Stimulated activated CD4-positive, alpha-beta T cell treated with anti-CD3 and anti-CD28 coated beads, Interleukin-12 subunit alpha, Interleukin-12 subunit beta, amount 100 ng/mL, for 48 hours (primary cell): ENCODE results near the gene HIGD2A.

Experiments
- DNase-seq, 3 donors: peaks; one replicate each; pipeline ENCODE4 v3.0.0-alpha.2; 2020; ENCODE audit warnings: low read depth in 2 of 3, low spot score in 1 of 3

The HIGD2A gene

DNA sequence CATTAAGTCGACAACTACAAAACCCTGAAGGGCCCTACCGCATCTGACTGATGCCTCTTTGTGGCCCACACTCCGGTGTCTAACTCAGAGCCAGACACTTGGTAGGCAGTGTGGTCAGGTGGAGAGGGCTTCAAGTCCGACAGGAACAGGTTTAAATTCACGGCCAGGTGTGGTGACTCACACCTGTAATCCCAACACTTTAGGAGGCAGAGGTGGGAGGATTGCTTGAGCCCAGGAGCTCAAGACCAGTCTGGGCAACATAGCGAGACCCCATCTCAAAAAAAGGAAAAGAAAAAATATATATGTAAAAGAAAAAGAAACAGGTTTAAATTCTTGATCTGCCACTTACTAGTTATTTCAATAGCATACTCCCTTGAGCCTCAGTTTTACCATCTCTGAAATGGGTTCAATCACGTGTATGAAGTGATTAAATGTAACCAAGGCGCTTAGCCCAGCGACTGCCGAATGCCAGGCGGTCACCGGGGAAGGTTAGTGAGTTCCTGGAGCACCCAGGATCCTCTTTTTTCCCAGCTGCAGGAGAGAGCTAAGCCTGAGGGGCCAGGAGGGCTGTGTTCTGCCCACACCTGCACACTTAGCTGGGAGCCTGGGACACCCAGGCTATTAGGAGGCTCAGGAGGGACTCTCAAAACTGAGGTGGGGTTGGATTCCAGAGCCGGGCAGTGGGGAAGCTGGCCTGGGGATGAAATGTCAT is 26.8 kb downstream of the HIGD2A start:
- DNase-seq = no peak

DNA sequence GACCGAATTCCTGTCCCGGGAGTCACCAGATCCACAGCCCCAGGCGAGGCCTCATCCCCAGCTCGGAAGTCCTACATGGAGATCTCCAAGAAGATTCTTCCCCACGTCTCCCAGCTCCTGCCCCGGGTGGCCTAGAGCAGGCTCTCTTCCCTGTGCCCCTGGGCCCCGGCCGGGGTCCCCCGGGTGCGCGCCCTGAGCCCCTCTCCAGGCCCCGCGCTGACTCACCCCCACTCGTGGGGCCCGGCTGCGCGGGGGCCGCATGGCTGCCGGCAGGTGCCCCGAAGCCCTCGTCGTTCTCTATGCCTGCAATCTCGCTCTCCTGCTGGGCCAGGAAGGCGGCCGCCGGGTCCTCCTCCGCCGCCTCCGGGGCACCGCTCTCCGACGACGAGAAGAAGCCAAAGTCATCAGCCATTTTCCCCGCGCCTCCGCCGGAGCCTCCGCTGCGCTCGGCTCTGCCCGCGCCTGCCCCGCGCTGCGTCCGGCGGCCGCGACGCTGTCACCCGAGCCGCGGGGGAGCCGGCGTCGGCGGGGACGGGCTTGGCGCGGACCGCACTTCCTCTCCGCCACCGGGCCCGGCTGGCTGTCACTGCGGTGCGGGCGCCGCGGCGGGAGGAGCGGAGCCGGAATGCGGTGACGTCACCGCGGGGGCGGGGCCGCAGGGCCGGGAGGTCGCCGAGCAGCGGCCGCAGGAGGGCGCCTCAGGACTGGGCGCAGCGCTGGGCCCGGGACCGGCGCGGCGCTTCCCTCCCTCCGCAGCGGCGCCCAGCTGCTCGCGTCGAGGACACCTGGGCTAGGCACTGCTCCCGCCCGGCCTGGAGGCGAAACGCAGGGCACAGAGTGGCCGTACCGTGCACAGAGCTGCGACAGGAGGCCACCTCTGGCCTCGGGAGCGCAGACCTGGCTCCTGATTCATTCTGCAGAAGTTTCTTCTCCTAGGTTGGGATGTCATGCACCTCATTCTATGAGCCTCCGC is 27.7 kb downstream of the HIGD2A start, which contains the start of gene CLTB:
Gene CLTB, minus strand, starts transcription at position 588 of the 973 bp plus-strand sequence. Its CDS starts 176 bp downstream, at position 412.
- DNase-seq = peak; percentile 77 to 89 (median 82)

DNA sequence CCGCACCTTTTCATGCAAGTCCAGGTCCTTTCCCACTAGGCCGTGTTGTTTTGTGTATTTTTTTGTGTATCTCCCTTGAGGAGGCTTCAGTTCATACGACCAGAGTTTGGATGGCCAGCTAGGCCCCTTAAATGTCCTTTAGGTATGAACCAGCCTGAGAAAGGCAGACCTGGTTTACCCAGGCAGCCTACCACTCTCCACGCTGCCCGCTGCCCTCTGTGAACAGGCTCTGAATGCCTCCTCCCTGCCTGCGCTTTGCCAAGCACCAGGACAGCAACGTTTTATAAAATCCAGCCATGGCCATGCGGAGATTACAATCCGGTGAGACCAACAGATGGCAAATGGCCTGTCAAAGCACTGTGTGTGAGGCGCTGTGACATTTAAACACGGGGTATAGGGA is 28.4 kb downstream of the HIGD2A start:
- DNase-seq = no peak

DNA sequence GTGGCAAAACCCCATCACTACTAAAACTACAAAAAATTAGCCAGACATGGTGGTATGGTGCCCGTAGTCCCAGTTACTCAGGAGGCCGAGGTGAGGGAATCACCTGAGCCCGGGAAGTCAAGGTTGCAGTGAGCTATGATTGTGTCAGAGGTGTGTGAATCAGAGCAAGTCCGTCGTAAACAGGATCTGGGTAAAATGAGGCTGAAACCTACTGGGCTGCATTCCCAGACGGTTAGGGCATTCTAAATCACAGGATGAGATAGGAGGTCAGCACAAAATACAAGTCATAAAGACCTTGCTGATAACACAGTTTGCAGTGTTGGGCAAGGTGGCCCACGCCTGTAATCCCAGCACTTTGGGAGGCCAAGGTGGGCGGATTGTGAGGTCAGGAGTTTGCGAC is 29.7 kb downstream of the HIGD2A start:
- no peak for DNase-seq

DNA sequence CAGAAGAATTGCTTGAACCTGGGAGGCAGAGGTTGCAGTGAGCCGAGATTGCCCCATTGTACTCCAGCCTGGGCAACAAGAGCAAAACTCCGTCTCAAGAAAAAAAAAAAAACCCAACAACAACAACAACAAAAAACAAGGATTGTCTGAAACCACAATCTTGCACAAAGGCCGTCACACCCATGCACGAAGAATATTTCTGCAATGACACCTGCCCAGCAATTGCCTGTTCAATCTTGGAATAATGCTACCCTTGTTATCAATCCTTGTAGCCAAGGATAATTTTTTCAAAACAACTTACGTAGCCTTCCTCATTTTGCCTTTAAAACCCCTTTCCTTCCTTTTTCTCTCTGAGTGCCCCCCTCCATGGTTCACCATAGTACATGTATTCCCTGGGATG is 31.5 kb downstream of the HIGD2A start:
- DNase-seq = no peak

DNA sequence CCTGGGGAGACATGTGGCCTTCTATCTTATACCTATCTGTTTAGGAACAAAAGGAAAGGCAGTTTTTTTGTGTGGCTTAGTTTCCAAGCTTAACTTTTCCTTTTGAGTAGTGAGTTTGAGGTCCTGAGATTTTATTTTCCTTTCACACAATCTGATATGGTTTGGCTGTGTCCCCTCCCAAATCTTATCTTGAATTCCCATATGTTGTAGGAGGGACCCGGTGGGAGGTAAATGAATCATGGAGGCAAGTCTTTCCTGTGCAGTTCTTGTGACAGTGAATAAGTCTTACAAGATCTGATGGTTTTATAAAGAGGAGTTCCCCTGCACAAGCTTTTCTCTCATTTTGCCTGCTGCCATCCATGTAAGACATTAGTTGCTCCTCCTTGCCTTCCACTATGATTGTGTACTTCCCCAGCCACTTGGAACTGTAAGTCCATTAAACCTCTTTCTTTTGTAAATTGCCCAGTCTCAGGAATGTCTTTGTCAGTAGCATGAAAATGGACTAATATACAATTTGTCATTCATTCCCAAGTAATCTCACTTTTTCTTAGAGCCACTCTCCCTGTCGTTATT is 32.5 kb downstream of the HIGD2A start:
- no peak for DNase-seq

DNA sequence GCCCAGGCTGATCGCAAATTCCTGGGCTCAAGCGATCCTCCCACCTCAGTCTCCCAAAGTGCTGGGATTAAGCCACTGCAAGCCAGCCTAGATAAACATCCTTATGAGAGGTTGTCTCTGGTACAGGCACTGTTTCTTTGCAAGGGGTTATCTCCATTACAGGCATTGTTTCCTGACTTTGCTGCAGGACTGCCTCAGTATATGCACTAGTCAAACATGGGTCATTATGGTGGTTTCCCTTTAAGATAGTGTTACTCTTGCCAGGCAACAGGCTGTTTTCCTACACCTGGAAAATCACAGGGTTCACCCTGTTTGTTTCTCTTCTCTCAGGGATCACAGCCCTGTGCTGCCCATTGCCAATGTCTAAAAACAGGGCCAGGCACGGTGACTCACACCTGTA is 35.6 kb downstream of the HIGD2A start:
- no peak for DNase-seq

DNA sequence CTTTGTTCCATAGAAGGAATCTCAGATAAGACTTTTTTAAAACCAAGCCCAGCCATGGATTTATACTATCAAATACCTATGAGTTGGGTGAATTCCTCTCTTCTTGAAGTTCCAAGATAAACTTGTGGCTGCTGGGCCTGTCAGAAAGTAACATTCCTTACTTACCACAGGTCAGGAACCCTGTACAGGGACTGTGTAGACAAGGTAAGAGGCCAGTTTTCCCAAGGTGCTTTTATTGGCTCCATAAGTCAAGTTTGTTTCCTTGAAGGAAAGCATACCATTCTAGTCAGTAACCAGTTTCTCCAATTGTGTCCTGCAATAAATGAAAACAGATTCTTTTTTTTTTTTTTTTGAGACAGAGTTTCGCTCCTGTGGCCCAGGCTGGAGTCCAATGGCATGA is 36.6 kb downstream of the HIGD2A start:
- DNase-seq = no peak

DNA sequence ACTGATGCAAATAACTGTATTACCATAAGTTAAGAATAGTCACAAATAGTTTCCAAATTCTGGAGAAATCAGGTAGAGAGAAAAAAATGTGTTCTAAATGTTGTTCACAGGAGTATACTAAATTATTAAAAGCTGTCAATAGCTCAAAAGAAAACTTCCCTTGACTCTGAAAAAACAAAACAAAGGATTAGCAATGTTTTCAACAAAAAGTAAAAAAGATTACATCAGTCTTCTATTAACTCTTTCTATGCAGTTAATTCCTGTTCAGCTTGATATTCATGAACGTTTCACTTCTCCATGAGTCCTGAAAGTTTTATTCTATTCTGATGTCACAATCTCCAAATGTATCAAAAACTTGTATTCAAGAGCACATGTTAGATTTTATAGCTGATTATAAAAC is 37.2 kb downstream of the HIGD2A start:
- no peak for DNase-seq

DNA sequence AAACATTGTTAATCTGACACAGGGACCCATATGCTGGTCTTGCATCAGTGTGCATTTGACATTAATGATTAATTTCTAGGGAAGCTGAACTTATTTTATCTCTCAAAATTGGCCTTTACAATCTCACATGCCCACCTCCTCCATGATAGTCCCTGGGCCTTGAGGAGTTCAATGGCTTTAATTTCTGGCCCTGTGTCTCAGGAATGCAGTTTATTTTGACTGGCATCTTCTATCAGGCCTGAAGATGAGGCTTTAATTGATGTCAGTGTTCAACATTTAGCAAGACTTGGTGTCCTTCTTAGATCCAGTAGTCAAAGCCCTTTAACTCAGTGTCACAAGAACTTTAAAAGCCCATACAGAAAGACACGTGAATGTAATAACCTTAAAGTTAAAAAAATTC is 38.3 kb downstream of the HIGD2A start:
- no peak for DNase-seq

DNA sequence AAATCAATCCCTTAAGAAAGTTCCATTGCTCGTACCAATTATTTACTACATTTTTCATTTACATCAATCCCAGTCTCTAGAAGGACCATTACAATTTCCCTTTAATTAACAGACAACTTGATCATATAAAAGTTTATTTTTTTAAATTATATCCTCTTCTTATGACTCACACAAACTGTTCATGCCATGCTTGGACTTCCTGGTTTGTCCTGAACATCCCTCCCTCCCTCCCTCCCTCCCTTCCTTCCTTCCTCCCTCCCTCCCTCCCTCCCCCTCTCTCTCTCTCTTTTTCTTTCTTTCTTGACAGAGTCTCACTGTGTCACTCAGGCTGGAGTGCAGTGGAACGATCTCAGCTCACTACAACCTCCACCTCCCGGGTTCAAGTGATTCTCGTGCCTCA is 39.4 kb downstream of the HIGD2A start:
- DNase-seq = no peak

DNA sequence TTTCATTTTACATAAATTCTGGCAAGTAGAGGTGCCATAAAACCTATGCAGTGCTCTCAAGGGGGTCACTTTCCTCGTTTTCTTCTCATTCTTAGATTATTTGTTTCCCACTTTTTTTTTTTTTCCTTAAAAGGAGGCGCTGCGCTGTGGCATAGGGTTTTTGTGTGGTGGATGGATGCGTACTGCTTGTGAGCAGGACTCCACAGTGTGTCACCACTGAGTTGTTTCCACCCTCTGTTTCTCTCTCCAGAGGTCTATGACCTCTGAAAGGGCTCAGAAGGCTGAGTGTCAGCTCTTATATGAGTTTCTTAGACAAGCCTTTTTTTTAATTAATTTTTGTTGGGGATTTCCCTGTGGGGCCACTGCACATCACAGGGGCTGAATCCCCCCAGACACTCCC is 41.4 kb downstream of the HIGD2A start:
- no peak for DNase-seq

DNA sequence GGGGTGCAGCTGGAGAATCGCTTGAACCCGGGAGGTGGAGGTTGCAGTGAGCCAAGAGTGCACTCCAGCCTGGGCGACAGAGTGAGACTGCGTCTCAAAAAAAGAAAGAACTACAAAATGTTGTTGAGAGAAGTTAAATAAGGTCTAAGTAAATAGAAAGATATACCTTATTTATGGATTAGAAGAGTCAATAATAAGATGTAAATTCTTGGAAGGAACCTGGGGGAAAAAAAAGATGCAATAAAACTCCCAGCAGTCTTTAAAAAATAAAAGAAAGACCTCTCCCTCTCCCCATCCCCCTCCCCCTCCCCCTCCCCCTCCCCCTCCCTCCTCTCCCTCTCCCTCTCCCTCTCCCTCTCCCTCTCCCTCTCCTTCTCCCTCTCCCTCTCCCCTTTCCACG is 44.2 kb downstream of the HIGD2A start:
- no peak for DNase-seq

DNA sequence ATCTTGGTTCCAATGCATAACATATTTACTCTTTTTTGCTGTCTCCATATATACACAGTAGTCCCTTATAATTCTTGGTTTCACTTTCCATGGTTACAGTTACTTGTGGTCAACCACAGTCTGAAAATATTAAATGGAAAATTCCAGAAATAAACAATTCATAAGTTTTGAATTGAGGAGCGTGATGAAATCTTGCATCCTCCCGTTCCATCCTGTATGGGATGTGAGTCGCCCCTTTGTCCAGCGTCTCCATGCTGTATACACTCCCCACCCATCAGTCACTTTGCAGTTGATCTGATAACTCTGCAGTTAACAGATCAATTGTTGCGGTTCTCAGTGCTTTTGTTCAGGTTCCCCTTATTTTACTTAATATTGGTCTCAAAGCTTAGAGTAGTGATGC is 48.1 kb downstream of the HIGD2A start:
- no peak for DNase-seq

DNA sequence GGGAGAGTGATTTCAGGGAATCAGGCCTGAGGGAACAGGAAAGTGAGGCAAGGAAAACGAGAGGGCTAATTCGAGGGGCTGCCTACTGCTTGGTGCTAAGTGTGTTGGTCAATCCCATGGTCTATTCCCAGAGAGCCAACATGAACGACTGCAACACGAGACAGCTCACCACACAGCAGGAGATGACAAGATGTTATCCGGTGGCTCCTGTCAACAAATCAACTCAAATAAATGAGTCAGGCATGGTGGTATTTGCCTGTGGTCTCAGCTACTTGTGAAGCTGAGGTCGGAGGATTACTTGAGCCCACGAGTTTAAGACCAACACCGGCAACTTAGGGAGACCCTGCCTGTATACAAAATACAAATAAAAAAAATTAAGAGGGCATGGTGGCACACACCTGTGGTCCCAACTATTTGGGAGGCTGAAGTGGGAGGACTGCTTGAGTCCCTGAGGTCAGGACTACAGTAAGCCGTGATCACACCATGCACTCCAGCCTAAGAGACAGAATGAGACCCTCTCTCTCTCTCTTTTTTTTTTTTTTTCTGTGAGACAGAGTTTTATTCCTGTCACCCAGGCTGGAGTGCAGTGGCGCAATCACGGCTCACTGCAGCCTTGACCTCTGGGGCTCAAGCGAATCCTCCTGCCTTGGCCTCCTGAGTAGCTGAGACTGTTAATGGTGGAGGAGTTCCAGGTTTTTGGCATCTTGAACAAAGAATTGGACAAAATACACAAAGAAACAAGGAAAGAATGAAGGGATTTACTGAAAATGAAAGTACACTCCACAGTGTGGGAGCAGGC is 50.6 kb downstream of the HIGD2A start:
- no peak for DNase-seq
